Osteocyte (in vitro differentiated cells): ENCODE data around the gene IFNL1. TPM values are rescaled to one million over a fixed set of nuclear protein-coding genes. Genes with fewer than 3 reads are reported as not detected.
"Not testable (repeated sequence)": the region's sequence is repeated elsewhere in the genome, so short reads cannot be mapped to it uniquely, and the experiment has no call there.

ENCODE experiments used
- DNase-seq: peaks from one replicate; pipeline ENCODE4 v3.0.0; 2021; ENCODE audit warnings: mixed read lengths; ENCODE audit not compliant: unreplicated experiment; ENCODE audit errors: extremely low spot score
- H3K27ac Mint-ChIP-seq: one replicate; pipeline ENCODE4 v1.8.0; 2021; ENCODE audit warnings: mild to moderate bottlenecking, mixed read lengths; ENCODE audit not compliant: unreplicated experiment
- H3K27me3 Mint-ChIP-seq: one replicate; pipeline ENCODE4 v1.8.0; 2021; ENCODE audit warnings: mixed read lengths; ENCODE audit not compliant: unreplicated experiment
- H3K36me3 Mint-ChIP-seq: one replicate; pipeline ENCODE4 v1.8.0; 2021; ENCODE audit warnings: mixed read lengths; ENCODE audit not compliant: unreplicated experiment
- H3K4me1 Mint-ChIP-seq: one replicate; pipeline ENCODE4 v1.8.0; 2021; ENCODE audit warnings: mixed read lengths; ENCODE audit not compliant: unreplicated experiment
- H3K4me3 Mint-ChIP-seq: one replicate; pipeline ENCODE4 v1.8.0; 2021; ENCODE audit warnings: mild to moderate bottlenecking, moderate library complexity, mixed read lengths; ENCODE audit not compliant: unreplicated experiment
- H3K9me3 Mint-ChIP-seq: one replicate; pipeline ENCODE4 v1.8.0; 2021; ENCODE audit warnings: mixed read lengths; ENCODE audit not compliant: unreplicated experiment
- CTCF ChIP-seq: fragments of 200-600 bp; sonication (generic); IDR thresholded peaks from 2 replicates; pipeline ENCODE4 v1.5.0; 2021; ENCODE audit warnings: antibody characterized with exemption, mild to moderate bottlenecking, moderate library complexity
- total RNA-seq: library from RNA; stranded (reverse); gene quantifications from 2 replicates; pipeline ENCODE4 v1.2.1, GENCODE V29; 2021

Gene IFNL1
- total RNA-seq, 1 donor from 2014 or later = not detected

- Mint-ChIP-seq H3K27me3 (peaks cover 53% of the 10 kb centered on the region), H3K27ac (no peak overlapping the region), H3K4me1 (no peaks in the 10 kb centered on the region), H3K9me3 (no peaks in the 10 kb centered on the region), H3K36me3 (no peaks in the 10 kb centered on the region), H3K4me3 (no peak overlapping the region)
- no peak for TF ChIP-seq CTCF
- no peak for DNase-seq
Measured at GRCh38 chr19:39264306-39265290, 31.6 kb upstream of the IFNL1 start.

- no peaks in the 10 kb centered on the region for H3K36me3 Mint-ChIP-seq
- no peak overlapping the region for H3K27ac Mint-ChIP-seq
- H3K9me3 Mint-ChIP-seq = no peaks in the 10 kb centered on the region
- H3K4me3 Mint-ChIP-seq = no peak overlapping the region
- no peak for DNase-seq
- H3K27me3 Mint-ChIP-seq = peaks cover 59% of the 10 kb centered on the region
- H3K4me1 Mint-ChIP-seq = no peaks in the 10 kb centered on the region
- no peak for TF ChIP-seq CTCF
Measured at GRCh38 chr19:39265321-39265916, 30.8 kb upstream of the IFNL1 start.

GRCh38 chr19:39268085-39268484, 28.1 kb upstream of the IFNL1 start, which contains the start of gene IFNL2:
Gene IFNL2, plus strand, starts transcription at chr19:39268396. Its CDS starts 173 bp downstream, at chr19:39268569.
- H3K9me3 Mint-ChIP-seq, H3K4me1 Mint-ChIP-seq, H3K4me3 Mint-ChIP-seq, H3K27ac Mint-ChIP-seq, H3K36me3 Mint-ChIP-seq, DNase-seq: not testable (repeated sequence)
- peaks cover 50% of the 10 kb centered on the region for H3K27me3 Mint-ChIP-seq

- H3K4me3 Mint-ChIP-seq, H3K4me1 Mint-ChIP-seq, H3K9me3 Mint-ChIP-seq, H3K36me3 Mint-ChIP-seq, H3K27ac Mint-ChIP-seq, DNase-seq: not testable (repeated sequence)
- H3K27me3 Mint-ChIP-seq = peaks cover 45% of the 10 kb centered on the region
Measured at GRCh38 chr19:39268531-39269223, 27.5 kb upstream of the IFNL1 start.

GRCh38 chr19:39269369-39269768, 26.8 kb upstream of the IFNL1 start:
- H3K4me1 Mint-ChIP-seq, H3K27ac Mint-ChIP-seq, H3K9me3 Mint-ChIP-seq, DNase-seq, H3K4me3 Mint-ChIP-seq, H3K36me3 Mint-ChIP-seq: not testable (repeated sequence)
- H3K27me3 Mint-ChIP-seq = peaks cover 39% of the 10 kb centered on the region

GRCh38 chr19:39270036-39270871, 26.0 kb upstream of the IFNL1 start:
- TF ChIP-seq CTCF = no peak
- no peak for DNase-seq
- no peak overlapping the region for H3K27ac Mint-ChIP-seq
- H3K4me1 Mint-ChIP-seq = no peaks in the 10 kb centered on the region
- peaks cover 33% of the 10 kb centered on the region for H3K27me3 Mint-ChIP-seq
- no peaks in the 10 kb centered on the region for H3K36me3 Mint-ChIP-seq
- no peak overlapping the region for H3K4me3 Mint-ChIP-seq
- H3K9me3 Mint-ChIP-seq = no peaks in the 10 kb centered on the region

- H3K27ac Mint-ChIP-seq, H3K4me3 Mint-ChIP-seq, H3K36me3 Mint-ChIP-seq, DNase-seq, H3K9me3 Mint-ChIP-seq, H3K4me1 Mint-ChIP-seq: not testable (repeated sequence)
- H3K27me3 Mint-ChIP-seq = peaks cover 38% of the 10 kb centered on the region
Measured at GRCh38 chr19:39273859-39274258, 22.3 kb upstream of the IFNL1 start.
